GM12872 (cell line): Measurements from ENCODE around the gene CASP5.

ENCODE experiments used
- CTCF ChIP-seq: IDR thresholded peaks from 3 replicates; pipeline ENCODE4 v1.5.1; 2011; ENCODE audit warnings: low read depth, mild to moderate bottlenecking, low read length, moderate library complexity; ENCODE audit not compliant: insufficient read depth

The CASP5 gene

GRCh38 chr11:105007463-105007862, 15.5 kb downstream of the CASP5 start:
- TF ChIP-seq CTCF = no peak

- TF ChIP-seq CTCF = no peak
These were observed 17.5 kb downstream of the CASP5 start for GRCh38 chr11:105005451-105005845.

GRCh38 chr11:105004021-105004420, 18.9 kb downstream of the CASP5 start:
- TF ChIP-seq CTCF = no peak

GRCh38 chr11:105003151-105003550, 19.8 kb downstream of the CASP5 start:
- TF ChIP-seq CTCF = no peak

GRCh38 chr11:105000797-105001196, 22.2 kb downstream of the CASP5 start:
- TF ChIP-seq CTCF = peak; percentile 90

- TF ChIP-seq CTCF = peak; percentile 37; the same call in 2 of the 3 replicates
These were observed 22.8 kb downstream of the CASP5 start for GRCh38 chr11:105000167-105000566.

- TF ChIP-seq CTCF = no peak
These were observed 23.2 kb downstream of the CASP5 start for GRCh38 chr11:104999721-105000120.

GRCh38 chr11:104997288-104997687, 25.7 kb downstream of the CASP5 start:
- TF ChIP-seq CTCF = no peak
